Right renal cortex interstitium (tissue), 3 donors: ENCODE results near the gene CCDC83. TPM values are rescaled to one million over a fixed set of nuclear protein-coding genes. Genes with fewer than 3 reads are reported as not detected.
"Not testable (repeated sequence)": the region's sequence is repeated elsewhere in the genome, so short reads cannot be mapped to it uniquely, and the experiment has no call there.

Experiments used
- DNase-seq, 3 donors: peaks; one replicate each; pipeline ENCODE4 v3.0.0-alpha.2; 2013; ENCODE audit warnings: low read depth in 3 of 3, low spot score in 2 of 3
- polyA plus RNA-seq, 3 donors: library from polyadenylated mRNA; unstranded; fragments of 120-200 nt; gene quantifications; one replicate each; pipeline ENCODE4 v1.2.1, GENCODE V29; 2013; ENCODE audit not compliant: insufficient read length in 3 of 3

The CCDC83 gene
- polyA plus RNA-seq, 3 donors: not detected

DNA sequence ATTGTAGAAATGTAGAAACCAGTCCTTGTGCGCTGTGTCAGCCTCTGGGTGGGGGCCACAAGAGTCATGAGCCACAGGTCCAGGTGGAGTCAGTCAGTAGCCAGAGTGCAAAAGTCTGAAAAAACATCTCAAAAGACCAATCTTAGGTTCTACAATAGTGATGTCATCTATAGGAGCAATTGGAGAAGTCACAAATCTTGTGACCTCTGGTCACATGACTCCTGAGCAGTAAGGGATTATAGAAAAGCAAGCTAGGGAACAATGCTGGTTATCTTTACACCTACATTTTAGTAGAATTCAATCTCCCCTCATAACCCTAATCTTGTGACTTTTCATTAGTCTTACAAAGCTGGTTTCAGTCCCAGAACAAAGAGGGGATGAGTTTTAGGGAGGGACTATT, 82.7 kb downstream of the CCDC83 start:
- no peak for DNase-seq

DNA sequence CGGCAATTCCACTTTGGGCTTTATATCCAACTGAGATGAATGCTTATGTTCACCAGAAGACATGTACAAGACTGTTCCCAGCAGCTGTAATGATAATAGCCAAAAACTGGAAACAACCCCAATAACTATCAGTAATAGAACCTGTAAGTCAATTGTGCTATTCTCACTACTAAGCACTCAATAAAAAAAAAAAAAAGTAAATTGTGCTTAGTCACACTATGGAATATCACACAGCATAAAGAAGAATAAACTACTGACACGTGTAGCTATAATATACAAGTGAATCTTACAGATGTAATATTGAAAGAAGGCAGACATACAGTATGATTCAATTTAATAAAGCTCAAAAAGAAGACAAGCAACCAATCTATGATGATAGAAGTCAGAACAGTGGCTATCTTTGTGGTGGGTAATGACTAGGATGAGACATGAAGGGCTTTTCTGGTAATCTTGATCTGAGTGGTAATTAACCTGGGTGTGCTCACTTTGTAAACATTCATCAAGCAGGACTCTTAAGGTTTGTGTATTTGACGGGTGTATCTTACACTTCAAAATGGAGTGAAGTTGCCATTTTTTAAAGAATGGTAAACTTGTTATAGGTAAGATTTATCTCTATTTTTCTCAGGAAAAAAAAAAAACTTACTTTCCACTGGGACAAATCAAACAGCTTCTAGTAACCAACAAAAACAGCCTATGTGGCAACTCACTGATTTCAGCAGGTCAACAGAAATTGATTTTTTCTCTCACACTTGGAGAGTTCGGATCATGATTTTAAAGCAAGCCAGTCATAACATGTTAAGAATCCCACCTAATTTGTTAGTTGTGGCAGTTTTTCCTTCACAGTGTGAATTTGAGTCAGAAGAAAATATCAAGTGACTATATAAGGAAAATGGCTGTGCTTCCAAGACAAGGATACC, 84.2 kb downstream of the CCDC83 start:
- DNase-seq: no peak

GRCh38 chr11:85941380-85941973, 86.3 kb downstream of the CCDC83 start:
- DNase-seq: no peak

DNA sequence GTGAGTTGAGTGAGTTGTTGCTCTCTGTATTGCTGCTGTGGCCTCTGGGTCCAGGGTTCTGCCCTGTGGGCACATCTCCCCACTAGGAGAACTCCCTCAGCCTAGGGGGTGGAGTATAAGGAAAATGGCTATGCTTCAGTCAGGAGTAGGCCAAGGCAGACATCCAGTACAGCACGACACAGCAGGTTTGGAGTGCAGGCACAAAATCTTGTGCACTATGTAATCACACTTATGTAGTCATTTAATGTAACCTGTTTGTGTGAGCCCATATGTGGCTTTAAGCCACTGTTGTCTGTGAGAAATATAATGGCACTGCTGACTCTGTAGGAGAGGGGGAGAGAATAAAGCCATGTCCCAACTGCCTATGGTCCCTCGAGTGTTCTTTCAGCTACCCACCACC, 90.1 kb downstream of the CCDC83 start:
- no peak for DNase-seq

DNA sequence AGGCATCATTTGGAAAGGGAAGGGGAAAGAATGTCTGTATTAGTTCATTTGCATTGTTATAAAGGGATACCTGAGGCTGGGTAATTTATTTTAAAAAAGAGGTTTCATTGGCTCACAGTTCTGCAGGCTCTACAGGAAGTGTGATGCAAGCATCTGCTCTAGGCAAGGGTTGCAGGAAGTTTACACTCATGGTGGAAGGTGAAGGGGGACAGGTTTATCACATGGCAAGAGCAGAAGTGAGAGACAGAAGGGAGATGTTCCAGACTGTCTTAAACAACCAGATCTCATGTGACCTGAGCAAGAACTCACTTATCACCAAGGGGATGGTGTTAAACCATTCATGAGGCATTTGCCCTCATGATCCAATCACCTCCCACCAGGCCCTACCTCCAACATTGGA, 90.6 kb downstream of the CCDC83 start:
- DNase-seq: no peak

- DNase-seq: no peak
Measured at GRCh38 chr11:85946221-85946620, 91.0 kb downstream of the CCDC83 start.

DNA sequence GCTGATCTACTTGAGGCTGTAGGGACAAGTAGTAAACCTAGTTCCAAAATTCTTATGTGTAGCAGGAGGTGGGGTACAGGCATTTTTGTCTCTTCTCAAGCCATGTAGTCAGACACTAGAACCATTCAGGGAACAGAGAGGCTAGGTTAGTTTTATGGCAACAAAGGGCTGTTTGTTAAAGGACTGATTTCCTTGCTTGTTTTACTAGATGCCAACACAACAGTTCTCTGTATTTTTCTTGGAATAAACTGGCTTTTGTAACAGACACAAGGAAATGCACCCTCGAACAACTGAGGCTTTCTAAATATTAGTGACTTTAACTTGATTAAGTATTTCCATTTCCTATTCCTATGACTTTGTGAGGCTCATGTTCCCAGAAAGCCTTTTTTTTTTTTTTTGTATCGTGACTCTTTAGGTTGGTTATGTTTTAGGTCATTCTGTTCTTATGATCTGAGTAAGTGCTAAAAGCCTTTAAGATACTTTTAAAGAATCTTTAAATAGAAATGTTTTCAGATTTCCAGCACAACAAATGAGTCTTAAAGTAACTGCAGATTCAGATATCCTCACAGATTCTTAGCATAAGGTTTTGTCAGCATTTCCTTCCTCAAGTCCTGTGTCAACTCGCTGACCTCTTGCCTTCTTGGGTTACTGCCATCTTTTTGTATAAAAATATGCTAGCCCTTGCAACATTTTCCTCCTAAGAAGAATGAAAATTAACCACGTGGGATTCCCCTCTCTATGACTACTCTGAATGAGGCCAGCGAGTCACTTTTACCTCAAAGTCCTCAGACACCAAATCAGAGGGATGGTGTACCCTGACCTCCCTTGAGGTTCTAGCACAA, 92.5 kb downstream of the CCDC83 start:
- no peak for DNase-seq

GRCh38 chr11:85948884-85949283, 93.7 kb downstream of the CCDC83 start:
- no peak for DNase-seq

DNA sequence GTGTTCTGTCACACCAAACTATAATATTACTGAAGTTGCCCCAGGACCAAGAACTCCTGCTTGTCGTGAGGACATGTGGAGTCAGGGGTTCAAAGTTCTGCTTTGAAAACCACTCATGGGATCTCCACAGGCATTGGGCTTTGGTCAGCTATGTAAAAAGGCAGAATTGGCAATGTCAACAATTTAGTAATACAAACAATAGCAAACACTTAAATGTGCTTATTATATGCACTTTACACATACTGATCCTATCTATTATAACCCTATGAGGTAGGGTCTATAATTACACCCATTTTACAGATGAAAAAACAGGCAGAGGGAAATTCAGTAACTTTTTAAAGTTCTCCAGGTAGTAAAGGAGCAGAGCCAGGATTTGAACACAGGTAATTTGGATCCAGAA, 94.6 kb downstream of the CCDC83 start:
- DNase-seq: no peak

GRCh38 chr11:85950317-85951048, 95.3 kb downstream of the CCDC83 start:
- DNase-seq: no peak

DNA sequence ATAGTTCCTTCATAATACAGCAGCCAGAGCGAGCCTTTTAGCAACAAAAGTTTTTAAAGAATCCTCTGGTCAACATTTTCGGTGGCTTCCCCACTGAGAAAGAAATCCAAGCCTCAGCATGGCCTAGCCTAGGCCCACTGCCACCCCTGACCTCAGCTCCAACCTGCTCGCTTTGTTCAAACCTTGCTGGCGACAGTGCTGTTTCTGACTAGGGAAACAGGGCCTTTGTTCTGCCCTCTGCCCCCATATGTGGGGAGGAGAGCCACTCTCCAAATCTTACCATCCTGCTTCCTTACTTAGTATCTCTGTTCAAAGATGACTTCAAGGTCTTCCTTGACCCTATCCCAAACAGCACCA, 95.8 kb downstream of the CCDC83 start:
- DNase-seq: no peak

- DNase-seq: no peak
Measured at GRCh38 chr11:85951428-85952107, 96.4 kb downstream of the CCDC83 start.

DNA sequence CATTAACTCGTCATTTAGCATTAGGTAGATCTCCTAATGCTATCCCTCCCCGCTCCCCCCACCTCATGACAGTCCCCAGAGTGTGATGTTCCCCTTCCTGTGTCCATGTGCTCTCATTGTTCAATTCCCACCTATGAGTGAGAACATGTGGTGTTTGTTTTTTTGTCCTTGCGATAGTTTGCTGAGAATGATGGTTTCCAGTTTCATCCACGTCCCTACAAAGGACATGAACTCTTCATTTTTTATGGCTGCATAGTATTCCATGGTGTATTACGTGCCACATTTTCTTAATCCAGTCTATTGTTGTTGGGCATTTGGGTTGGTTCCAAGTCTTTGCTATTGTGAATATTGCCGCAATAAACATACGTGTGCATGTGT, 96.9 kb downstream of the CCDC83 start:
- DNase-seq: not testable (repeated sequence)

- no peak for DNase-seq
Measured at GRCh38 chr11:85953491-85954143, 98.4 kb downstream of the CCDC83 start.

DNA sequence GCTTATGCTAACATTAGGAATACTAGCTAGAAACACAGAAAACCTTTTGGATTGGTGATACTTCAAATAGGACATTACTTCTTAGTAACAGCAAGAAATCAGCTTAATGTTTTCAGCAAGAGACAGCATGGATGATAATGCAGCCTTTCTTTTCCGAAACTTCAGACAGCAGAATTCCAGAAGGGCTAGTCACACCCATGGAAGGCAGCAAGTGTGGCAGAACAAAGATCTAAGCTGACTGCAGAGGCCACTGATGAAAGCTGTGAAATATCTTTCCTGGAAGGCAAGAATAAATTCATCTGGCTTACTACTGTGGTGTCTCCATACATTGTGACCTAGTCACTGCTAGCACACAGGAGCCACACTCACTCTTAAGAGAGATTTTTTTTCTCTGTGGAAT, 100.3 kb downstream of the CCDC83 start:
- no peak for DNase-seq

GRCh38 chr11:85960678-85961077, 105.5 kb downstream of the CCDC83 start:
- DNase-seq: no peak

GRCh38 chr11:85961130-85961529, 105.9 kb downstream of the CCDC83 start:
- no peak for DNase-seq

DNA sequence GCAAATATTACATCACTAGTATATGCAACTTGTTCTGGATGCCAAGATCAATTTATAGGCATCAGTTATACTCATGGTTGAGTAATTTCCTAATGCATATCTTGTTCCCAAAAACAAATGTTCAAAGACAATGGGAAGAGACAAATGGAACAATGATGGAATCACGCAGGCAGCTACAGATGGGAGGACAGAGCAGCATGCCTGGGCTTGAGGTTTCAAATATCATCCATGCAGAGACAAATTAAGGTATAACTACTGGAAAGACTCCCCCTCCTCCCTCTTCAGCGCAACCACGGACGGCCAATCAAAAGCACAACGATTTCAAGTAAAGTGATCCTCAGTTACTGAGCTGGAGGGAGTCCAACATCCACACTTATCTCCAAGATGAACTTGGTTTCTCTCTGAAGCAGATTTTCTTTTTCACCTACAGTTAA, 106.8 kb downstream of the CCDC83 start:
- DNase-seq: peak in 2 of 3 donors; percentile 44 to 47

- no peak for DNase-seq
Measured at GRCh38 chr11:85965202-85965601, 110.0 kb downstream of the CCDC83 start.

DNA sequence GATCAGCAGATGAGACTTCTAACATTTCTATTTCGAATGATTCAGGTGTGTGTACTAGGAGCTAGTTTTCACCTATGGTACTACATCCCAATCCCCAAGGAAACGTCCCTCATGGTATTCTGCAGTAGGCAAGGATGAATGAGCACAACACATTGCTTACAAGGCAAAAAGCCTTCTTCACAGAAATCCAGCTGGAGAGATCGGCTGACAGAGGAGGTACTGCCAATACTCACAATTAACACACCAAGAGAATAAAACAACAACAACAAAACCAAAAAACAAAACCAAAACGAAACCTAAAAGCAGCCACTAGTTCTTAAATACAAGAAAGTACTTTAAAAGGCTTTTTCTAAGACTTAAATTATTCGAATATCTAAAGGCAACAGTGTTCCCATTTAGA, 112.3 kb downstream of the CCDC83 start:
- no peak for DNase-seq
